ENCODE data around the gene RBBP5. TPM values are rescaled to one million over a fixed set of nuclear protein-coding genes. Genes with fewer than 3 reads are reported as not detected.

Gene RBBP5
- total RNA-seq, 1 experiment from 2014 or later: 24.5 TPM

DNA sequence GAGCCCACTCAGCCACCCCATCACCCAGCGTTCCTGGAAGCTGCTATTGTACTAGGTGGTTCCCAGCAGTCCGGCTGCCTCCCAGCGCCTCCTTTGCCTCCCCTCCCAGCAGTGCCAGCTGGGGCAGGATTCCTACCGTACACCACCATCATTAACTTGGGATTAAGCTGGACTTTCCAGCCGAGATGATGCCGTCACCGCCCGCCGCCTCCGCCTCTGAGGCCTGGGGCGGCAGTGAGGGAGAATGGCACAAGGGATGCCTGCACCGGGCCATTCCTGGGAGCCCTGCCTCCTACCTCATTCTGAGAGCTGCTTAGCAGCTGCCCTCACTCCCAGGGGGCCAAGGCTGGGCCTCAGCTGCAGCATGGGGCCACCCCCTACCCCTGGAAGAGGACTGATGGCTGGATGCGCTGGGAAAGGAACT lies 65.6 kb downstream of the RBBP5 start:
- DNase-seq (ENCODE audit: low read depth, low spot score): no peak
- H3K4me1 ChIP-seq (ENCODE audit: control insufficient read depth in 1 of 2, insufficient read depth in 2 of 2, low read length in 2 of 2): no peaks in the 10 kb centered on the region
- no peak overlapping the region for H2AFZ ChIP-seq (ENCODE audit: low read depth, low read length, poor library complexity, severe bottlenecking)
- no peak for ATAC-seq
- intact Hi-C loops (cut with micrococcal nuclease): no loop called here
- H3K9ac ChIP-seq (ENCODE audit: low read length): no peak overlapping the region
- H4K20me1 ChIP-seq (ENCODE audit: insufficient read depth): no peaks in the 10 kb centered on the region
- H3K9me3 ChIP-seq (ENCODE audit: control insufficient read depth in 1 of 2, insufficient read depth in 1 of 2, low read depth in 1 of 2, low read length in 2 of 2): no peaks in the 10 kb centered on the region
- BruUV-seq (replicated peaks): no TSS peak
- H3K27ac ChIP-seq (ENCODE audit: low read depth, low read length): no peak overlapping the region
- H3K36me3 ChIP-seq (ENCODE audit: control insufficient read depth in 1 of 2, insufficient read depth in 2 of 2, low read length in 2 of 2): no peaks in the 10 kb centered on the region
- H3K4me3 ChIP-seq (replicated peaks in 1 of 2; ENCODE audit: low read depth in 1 of 2, low read length in 2 of 2): no peak overlapping the region
- no peaks in the 10 kb centered on the region for H3K79me2 ChIP-seq (ENCODE audit: insufficient read depth, low read length)
- CTCF ChIA-PET: no interaction called here
- TF ChIP-seq ZFX (IDR thresholded peaks at IDR 0.05): no peak
- no peak for TF ChIP-seq EGR1 (IDR thresholded peaks at IDR 0.05; ENCODE audit: low read depth)
- no peak for TF ChIP-seq TCF7L2 (IDR thresholded peaks at IDR 0.05; ENCODE audit: borderline replicate concordance, extremely low read depth, insufficient read depth, insufficient read length)
- no peak for TF ChIP-seq POLR2A (IDR thresholded peaks at IDR 0.05; ENCODE audit: borderline replicate concordance, extremely low read depth, insufficient read depth, insufficient read length)
- TF ChIP-seq CEBPB (IDR thresholded peaks at IDR 0.05; ENCODE audit: low read depth): no peak
- TF ChIP-seq SP1 (IDR thresholded peaks at IDR 0.05; ENCODE audit: low read depth): no peak
- TF ChIP-seq YY1 (IDR thresholded peaks at IDR 0.05; ENCODE audit: extremely low read depth, insufficient replicate concordance, low read depth, low read length): no peak
- TF ChIP-seq, protein P1, sequence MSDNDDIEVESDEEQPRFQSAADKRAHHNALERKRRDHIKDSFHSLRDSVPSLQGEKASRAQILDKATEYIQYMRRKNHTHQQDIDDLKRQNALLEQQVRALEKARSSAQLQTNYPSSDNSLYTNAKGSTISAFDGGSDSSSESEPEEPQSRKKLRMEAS (IDR thresholded peaks at IDR 0.05): no peak
- TF ChIP-seq SRF (IDR thresholded peaks at IDR 0.05; ENCODE audit: low read depth): no peak
- TF ChIP-seq FOSL1 (IDR thresholded peaks at IDR 0.05; ENCODE audit: low read depth): no peak
- TF ChIP-seq, protein P2, sequence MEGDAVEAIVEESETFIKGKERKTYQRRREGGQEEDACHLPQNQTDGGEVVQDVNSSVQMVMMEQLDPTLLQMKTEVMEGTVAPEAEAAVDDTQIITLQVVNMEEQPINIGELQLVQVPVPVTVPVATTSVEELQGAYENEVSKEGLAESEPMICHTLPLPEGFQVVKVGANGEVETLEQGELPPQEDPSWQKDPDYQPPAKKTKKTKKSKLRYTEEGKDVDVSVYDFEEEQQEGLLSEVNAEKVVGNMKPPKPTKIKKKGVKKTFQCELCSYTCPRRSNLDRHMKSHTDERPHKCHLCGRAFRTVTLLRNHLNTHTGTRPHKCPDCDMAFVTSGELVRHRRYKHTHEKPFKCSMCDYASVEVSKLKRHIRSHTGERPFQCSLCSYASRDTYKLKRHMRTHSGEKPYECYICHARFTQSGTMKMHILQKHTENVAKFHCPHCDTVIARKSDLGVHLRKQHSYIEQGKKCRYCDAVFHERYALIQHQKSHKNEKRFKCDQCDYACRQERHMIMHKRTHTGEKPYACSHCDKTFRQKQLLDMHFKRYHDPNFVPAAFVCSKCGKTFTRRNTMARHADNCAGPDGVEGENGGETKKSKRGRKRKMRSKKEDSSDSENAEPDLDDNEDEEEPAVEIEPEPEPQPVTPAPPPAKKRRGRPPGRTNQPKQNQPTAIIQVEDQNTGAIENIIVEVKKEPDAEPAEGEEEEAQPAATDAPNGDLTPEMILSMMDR (IDR thresholded peaks at IDR 0.05 in 2 of 3, conservative IDR thresholded peaks at IDR 0.05 in 1 of 3; ENCODE audit: borderline replicate concordance in 1 of 3, insufficient read depth in 1 of 3, low read depth in 2 of 3, low read length in 2 of 3): no peak
- TF ChIP-seq, protein P3, sequence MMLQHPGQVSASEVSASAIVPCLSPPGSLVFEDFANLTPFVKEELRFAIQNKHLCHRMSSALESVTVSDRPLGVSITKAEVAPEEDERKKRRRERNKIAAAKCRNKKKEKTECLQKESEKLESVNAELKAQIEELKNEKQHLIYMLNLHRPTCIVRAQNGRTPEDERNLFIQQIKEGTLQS (IDR thresholded peaks at IDR 0.05): no peak
- TF ChIP-seq, protein P4, sequence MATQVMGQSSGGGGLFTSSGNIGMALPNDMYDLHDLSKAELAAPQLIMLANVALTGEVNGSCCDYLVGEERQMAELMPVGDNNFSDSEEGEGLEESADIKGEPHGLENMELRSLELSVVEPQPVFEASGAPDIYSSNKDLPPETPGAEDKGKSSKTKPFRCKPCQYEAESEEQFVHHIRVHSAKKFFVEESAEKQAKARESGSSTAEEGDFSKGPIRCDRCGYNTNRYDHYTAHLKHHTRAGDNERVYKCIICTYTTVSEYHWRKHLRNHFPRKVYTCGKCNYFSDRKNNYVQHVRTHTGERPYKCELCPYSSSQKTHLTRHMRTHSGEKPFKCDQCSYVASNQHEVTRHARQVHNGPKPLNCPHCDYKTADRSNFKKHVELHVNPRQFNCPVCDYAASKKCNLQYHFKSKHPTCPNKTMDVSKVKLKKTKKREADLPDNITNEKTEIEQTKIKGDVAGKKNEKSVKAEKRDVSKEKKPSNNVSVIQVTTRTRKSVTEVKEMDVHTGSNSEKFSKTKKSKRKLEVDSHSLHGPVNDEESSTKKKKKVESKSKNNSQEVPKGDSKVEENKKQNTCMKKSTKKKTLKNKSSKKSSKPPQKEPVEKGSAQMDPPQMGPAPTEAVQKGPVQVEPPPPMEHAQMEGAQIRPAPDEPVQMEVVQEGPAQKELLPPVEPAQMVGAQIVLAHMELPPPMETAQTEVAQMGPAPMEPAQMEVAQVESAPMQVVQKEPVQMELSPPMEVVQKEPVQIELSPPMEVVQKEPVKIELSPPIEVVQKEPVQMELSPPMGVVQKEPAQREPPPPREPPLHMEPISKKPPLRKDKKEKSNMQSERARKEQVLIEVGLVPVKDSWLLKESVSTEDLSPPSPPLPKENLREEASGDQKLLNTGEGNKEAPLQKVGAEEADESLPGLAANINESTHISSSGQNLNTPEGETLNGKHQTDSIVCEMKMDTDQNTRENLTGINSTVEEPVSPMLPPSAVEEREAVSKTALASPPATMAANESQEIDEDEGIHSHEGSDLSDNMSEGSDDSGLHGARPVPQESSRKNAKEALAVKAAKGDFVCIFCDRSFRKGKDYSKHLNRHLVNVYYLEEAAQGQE (IDR thresholded peaks at IDR 0.05; ENCODE audit: low read depth): no peak
- TF ChIP-seq POLR2AphosphoS5 (IDR thresholded peaks at IDR 0.05; ENCODE audit: low read depth, low read length): no peak
- TF ChIP-seq EZH2 (IDR thresholded peaks at IDR 0.05): no peak
- TF ChIP-seq, protein P5, sequence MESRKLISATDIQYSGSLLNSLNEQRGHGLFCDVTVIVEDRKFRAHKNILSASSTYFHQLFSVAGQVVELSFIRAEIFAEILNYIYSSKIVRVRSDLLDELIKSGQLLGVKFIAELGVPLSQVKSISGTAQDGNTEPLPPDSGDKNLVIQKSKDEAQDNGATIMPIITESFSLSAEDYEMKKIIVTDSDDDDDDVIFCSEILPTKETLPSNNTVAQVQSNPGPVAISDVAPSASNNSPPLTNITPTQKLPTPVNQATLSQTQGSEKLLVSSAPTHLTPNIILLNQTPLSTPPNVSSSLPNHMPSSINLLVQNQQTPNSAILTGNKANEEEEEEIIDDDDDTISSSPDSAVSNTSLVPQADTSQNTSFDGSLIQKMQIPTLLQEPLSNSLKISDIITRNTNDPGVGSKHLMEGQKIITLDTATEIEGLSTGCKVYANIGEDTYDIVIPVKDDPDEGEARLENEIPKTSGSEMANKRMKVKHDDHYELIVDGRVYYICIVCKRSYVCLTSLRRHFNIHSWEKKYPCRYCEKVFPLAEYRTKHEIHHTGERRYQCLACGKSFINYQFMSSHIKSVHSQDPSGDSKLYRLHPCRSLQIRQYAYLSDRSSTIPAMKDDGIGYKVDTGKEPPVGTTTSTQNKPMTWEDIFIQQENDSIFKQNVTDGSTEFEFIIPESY (IDR thresholded peaks at IDR 0.05; ENCODE audit: extremely low read depth, insufficient replicate concordance, low read length): no peak
- TF ChIP-seq EZH2phosphoT487 (IDR thresholded peaks at IDR 0.05; ENCODE audit: borderline replicate concordance): no peak
- H3K9me2 ChIP-seq (ENCODE audit: insufficient read depth): no peaks in the 10 kb centered on the region
- RAD21 ChIA-PET (ENCODE audit: low non-redundant PET in 1 of 2, low total read pairs in 2 of 2, uncharacterized antibody in 2 of 2, unreplicated experiment in 2 of 2): no interaction called here
- no peak overlapping the region for H3K4me2 ChIP-seq (ENCODE audit: low read length)
- H3K27me3 ChIP-seq (ENCODE audit: insufficient read depth, low read length): no peaks in the 10 kb centered on the region
- POLR2A ChIA-PET: no interaction called here

All from HCT116 (cell line).